WTC11 (cell line): ENCODE data around the gene GNG13. TPM values are rescaled to one million over a fixed set of nuclear protein-coding genes. Genes with fewer than 3 reads are reported as not detected.
A peak's percentile ranks its signal among the peaks of the same experiment; 100 is the strongest.

Source experiments
- ATAC-seq: fragments of 200-7000 bp; cut with Tn5 transposase; 2 replicates; pipeline ENCODE4 v1.10.0; 2021; ENCODE audit warnings: mild to moderate bottlenecking, moderate library complexity
- CTCF ChIA-PET: fragments of 300-600 bp; sonication (Branson Sonifier 250); formaldehyde crosslinking; loops from one replicate; lab custom pipeline; 2021; ENCODE audit warnings: antibody characterized with exemption; lab: Charles Lee
- POLR2A ChIA-PET: fragments of 350-600 bp; sonication (Branson Sonifier 250); formaldehyde crosslinking; loops from one replicate; lab custom pipeline; 2021; ENCODE audit warnings: antibody characterized with exemption; lab: Charles Lee
- DNase-seq: peaks from one replicate; pipeline ENCODE4 v3.0.0; 2021; ENCODE audit warnings: low spot score
- H3K27ac Mint-ChIP-seq: 2 replicates; pipeline ENCODE4 v1.8.0; 2021; ENCODE audit warnings: mixed read lengths
- H3K27me3 Mint-ChIP-seq: 2 replicates; pipeline ENCODE4 v1.8.0; 2021; ENCODE audit warnings: low read depth, mild to moderate bottlenecking, moderate library complexity, mixed read lengths
- H3K36me3 Mint-ChIP-seq: 2 replicates; pipeline ENCODE4 v1.8.0; 2021; ENCODE audit warnings: mixed read lengths
- H3K4me1 Mint-ChIP-seq: 2 replicates; pipeline ENCODE4 v1.8.0; 2022; ENCODE audit warnings: mixed read lengths
- H3K4me3 Mint-ChIP-seq: 2 replicates; pipeline ENCODE4 v1.8.0; 2021; ENCODE audit warnings: mild to moderate bottlenecking, moderate library complexity, mixed read lengths
- H3K9me3 Mint-ChIP-seq: 2 replicates; pipeline ENCODE4 v1.8.0; 2021; ENCODE audit warnings: mixed read lengths
- AR ChIP-seq: fragments of 250-450 bp; sonication (Bioruptor Pico); IDR thresholded peaks from 2 replicates; pipeline ENCODE4 v1.9.0; 2021; ENCODE audit warnings: mild to moderate bottlenecking
- ATF3 ChIP-seq: sonication (generic); formaldehyde crosslinking; conservative IDR thresholded peaks from 2 replicates; pipeline ENCODE4 v1.8.1; 2022; ENCODE audit warnings: mild to moderate bottlenecking, missing genetic modification reagents
- CREM ChIP-seq: sonication (generic); formaldehyde crosslinking; IDR thresholded peaks from 2 replicates; pipeline ENCODE4 v1.8.1; 2022; ENCODE audit warnings: mild to moderate bottlenecking, missing genetic modification reagents, moderate library complexity
- E2F5 ChIP-seq: sonication (generic); formaldehyde crosslinking; IDR thresholded peaks from 2 replicates; pipeline ENCODE4 v1.8.1; 2022; ENCODE audit warnings: mild to moderate bottlenecking, moderate library complexity, missing genetic modification reagents
- ERG ChIP-seq: fragments of 250-450 bp; sonication (Bioruptor Pico); IDR thresholded peaks from 2 replicates; pipeline ENCODE4 v1.8.0; 2021; ENCODE audit warnings: mild to moderate bottlenecking
- KAT7 ChIP-seq: sonication (generic); formaldehyde crosslinking; IDR thresholded peaks from 2 replicates; pipeline ENCODE4 v1.8.1; 2023; ENCODE audit warnings: missing genetic modification reagents, mild to moderate bottlenecking, borderline replicate concordance
- NFATC4 ChIP-seq: fragments of 250-450 bp; sonication (Bioruptor Pico); IDR thresholded peaks from 2 replicates; pipeline ENCODE4 v1.9.0; 2021; ENCODE audit warnings: mild to moderate bottlenecking
- NR3C1 ChIP-seq: sonication (generic); formaldehyde crosslinking; conservative IDR thresholded peaks from 2 replicates; pipeline ENCODE4 v1.8.1; 2023; ENCODE audit warnings: low read depth, mild to moderate bottlenecking, missing genetic modification reagents
- RELA ChIP-seq: sonication (generic); formaldehyde crosslinking; IDR thresholded peaks from 2 replicates; pipeline ENCODE4 v1.8.1; 2022; ENCODE audit warnings: missing genetic modification reagents, mild to moderate bottlenecking, borderline replicate concordance
- TP53 ChIP-seq: sonication (generic); formaldehyde crosslinking; IDR thresholded peaks from 2 replicates; pipeline ENCODE4 v1.8.1; 2023; ENCODE audit warnings: mild to moderate bottlenecking, missing genetic modification reagents
- USF2 ChIP-seq: sonication (generic); formaldehyde crosslinking; IDR thresholded peaks from 2 replicates; pipeline ENCODE4 v1.8.1; 2023; ENCODE audit warnings: mild to moderate bottlenecking, missing genetic modification reagents, moderate library complexity
- ZBTB21 ChIP-seq: sonication (generic); formaldehyde crosslinking; IDR thresholded peaks from 2 replicates; pipeline ENCODE4 v1.8.1; 2023; ENCODE audit warnings: mild to moderate bottlenecking, missing genetic modification reagents, borderline replicate concordance
- ZNF232 ChIP-seq: sonication (generic); formaldehyde crosslinking; IDR thresholded peaks from 2 replicates; pipeline ENCODE4 v1.8.0; 2022; ENCODE audit warnings: mild to moderate bottlenecking, missing genetic modification reagents
- ZNF281 ChIP-seq: sonication (generic); formaldehyde crosslinking; IDR thresholded peaks from 2 replicates; pipeline ENCODE4 v1.8.0; 2023; ENCODE audit warnings: mild to moderate bottlenecking, missing genetic modification reagents
- ZNF512 ChIP-seq: sonication (generic); formaldehyde crosslinking; IDR thresholded peaks from 2 replicates; pipeline ENCODE4 v1.8.1; 2022; ENCODE audit warnings: missing genetic modification reagents, borderline replicate concordance
- ZNF532 ChIP-seq: fragments of 250-450 bp; sonication (Bioruptor Pico); IDR thresholded peaks from 2 replicates; pipeline ENCODE4 v1.9.0; 2021; ENCODE audit warnings: mild to moderate bottlenecking, borderline replicate concordance
- total RNA-seq: library from RNA; stranded (reverse); gene quantifications from 3 replicates; pipeline ENCODE4 v1.2.3, GENCODE V29; 2021

GNG13 gene
- total RNA-seq, 1 experiment from 2014 or later: not detected

GRCh38 chr16:789191-789850 lies 11.2 kb downstream of the GNG13 start (continued):
- TF ChIP-seq ZNF532 (CRISPR knock-in tag): no peak
- no peak for TF ChIP-seq ZNF281 (CRISPR knock-in tag)

GRCh38 chr16:788399-789126 lies 12.0 kb downstream of the GNG13 start, which contains the start of gene CHTF18:
CHTF18 (plus strand) TSS chr16:788620; CDS start chr16:788685, 65 bp downstream.
- DNase-seq: peak; percentile 92
- H3K4me3 Mint-ChIP-seq: peak within 1 kb of the TSS; percentile 83
- 0 out of 2 replicates have a peak, but pooled peaks have one; percentile 77 for TF ChIP-seq RELA (CRISPR knock-in tag)
- no peak for TF ChIP-seq NFATC4 (CRISPR knock-in tag)
- TF ChIP-seq ZNF512 (CRISPR knock-in tag): no peak
- TF ChIP-seq ATF3 (CRISPR knock-in tag): no peak
- TF ChIP-seq USF2: peak; percentile 28; the same call in 1 of the 2 replicates
- no peak for TF ChIP-seq AR (CRISPR knock-in tag)
- TF ChIP-seq NR3C1 (CRISPR knock-in tag): 0 out of 2 replicates have a peak, but pooled peaks have one; percentile 24
- TF ChIP-seq E2F5 (CRISPR knock-in tag): peak; percentile 70; the same call in 1 of the 2 replicates
- TF ChIP-seq KAT7 (CRISPR knock-in tag): no peak
- peak; percentile 39; the same call in 1 of the 2 replicates for TF ChIP-seq TP53 (CRISPR knock-in tag)
- 0 out of 2 replicates have a peak, but pooled peaks have one; percentile 24 for TF ChIP-seq CREM (CRISPR knock-in tag)
- TF ChIP-seq ZBTB21 (CRISPR knock-in tag): no peak
- no peak for TF ChIP-seq ZNF232 (CRISPR knock-in tag)
- no peak for TF ChIP-seq ERG (CRISPR knock-in tag)

More at GRCh38 chr16:788399-789126, 12.0 kb downstream of the GNG13 start, which contains the start of gene CHTF18:
- no peak within 1 kb of the TSS; the same call in 1 of the 2 replicates for H3K27ac Mint-ChIP-seq
- H3K27me3 Mint-ChIP-seq: no peaks in the 10 kb centered on the region
- peaks cover 11% of the 10 kb centered on the region for H3K36me3 Mint-ChIP-seq
- no peaks in the 10 kb centered on the region for H3K9me3 Mint-ChIP-seq
- ChIA-PET POLR2A (interaction anchor here (0.7 to 2.7 kb wide), 8 partner anchors 8 to 93 kb away, joined by 3 to 12 read pairs (median 3); partner anchors contain the start of genes ANTKMT and GNG13), CTCF (interaction anchor here (0.9 to 3.0 kb wide), 22 partner anchors 12 to 314 kb away, joined by 3 to 22 read pairs (median 6); partner anchors contain the start of genes ANTKMT, CCDC78, CIAO3 and GNG13)
- H3K4me1 Mint-ChIP-seq: no peaks in the 10 kb centered on the region
- ATAC-seq: peak; percentile 84
